Fibroblast of villous mesenchyme (primary cell): ENCODE measurements around the gene ERC1. TPM values are rescaled to one million over a fixed set of nuclear protein-coding genes. Genes with fewer than 3 reads are reported as not detected.
A peak's percentile ranks its signal among the peaks of the same experiment; 100 is the strongest.

Source experiments
- DNase-seq: peaks from one replicate; pipeline ENCODE4 v3.0.0-alpha.2; 2010; ENCODE audit warnings: low read depth
- H3K4me3 ChIP-seq: 2 replicates; pipeline ENCODE4 v1.5.1; 2011; ENCODE audit warnings: low read depth, mild to moderate bottlenecking, low read length
- total RNA-seq: library from RNA; depleted of rRNA; stranded (reverse); fragments of >200 nt; gene quantifications from 2 replicates; pipeline ENCODE4 v1.2.3, GENCODE V29; 2012
- TF ChIP-seq, protein P1 (sequence below): IDR thresholded peaks from 2 replicates; pipeline ENCODE4 v1.5.1; 2012; ENCODE audit warnings: low read depth, mild to moderate bottlenecking, low read length; ENCODE audit not compliant: insufficient read depth

Gene ERC1
- total RNA-seq, 1 donor: 49.7 TPM

DNA sequence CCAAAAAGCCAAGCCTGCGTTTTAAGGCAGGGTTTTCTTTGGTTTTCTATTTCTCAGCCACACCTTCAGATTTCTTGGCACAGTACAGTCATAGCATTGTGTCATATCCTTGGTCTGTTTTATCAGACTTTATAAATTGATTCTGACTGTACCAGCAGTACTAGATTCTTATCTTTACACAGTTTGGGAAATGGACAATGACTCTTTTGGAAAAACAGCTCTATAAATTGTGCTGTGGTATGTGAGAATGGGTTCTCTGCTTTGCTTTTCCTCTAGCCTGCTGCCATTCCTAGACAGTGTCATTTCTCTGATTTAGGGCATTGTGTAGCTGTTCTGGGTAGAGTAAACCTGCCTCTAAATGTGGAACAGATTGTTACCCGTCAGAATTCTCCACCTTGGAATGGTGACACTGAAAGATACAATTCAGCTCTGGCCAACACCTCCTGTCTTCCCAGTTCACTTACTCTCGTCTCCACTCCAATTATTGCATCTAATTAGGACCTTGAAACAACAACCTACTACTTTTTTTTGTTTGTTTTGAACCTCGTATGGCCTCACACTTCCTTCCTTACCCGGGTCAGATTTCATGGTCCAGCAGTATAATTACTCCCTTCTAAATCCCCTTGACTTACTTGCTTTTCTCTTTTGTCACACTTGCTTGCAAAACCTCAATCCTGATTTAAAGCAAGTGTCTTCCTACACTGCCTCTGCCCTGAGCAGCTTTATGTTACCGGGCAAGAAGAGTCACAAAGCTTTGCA lies 226.3 kb downstream of the ERC1 start:
- DNase-seq: peak; percentile 67
- no peak overlapping the region for H3K4me3 ChIP-seq

DNA sequence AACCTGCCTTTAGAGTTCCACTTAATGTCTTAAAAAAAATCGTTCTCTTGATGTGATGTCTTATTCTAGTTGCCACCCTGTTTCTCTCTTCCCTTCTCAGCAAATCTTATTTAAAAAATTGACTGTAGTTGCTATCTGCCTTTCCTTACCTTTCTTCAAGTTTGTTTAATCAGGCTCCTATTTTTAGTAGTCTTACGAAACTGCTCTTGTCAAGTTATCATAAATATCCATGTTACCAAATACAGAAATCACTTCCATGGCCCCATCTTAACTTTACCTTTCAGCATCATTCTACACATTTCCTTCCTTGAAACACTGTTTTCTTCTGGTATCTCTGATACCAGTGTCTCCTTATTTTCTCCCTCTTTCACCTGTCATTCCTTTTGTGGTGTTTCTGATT lies 227.3 kb downstream of the ERC1 start:
- H3K4me3 ChIP-seq: no peak overlapping the region
- no peak for DNase-seq
- TF ChIP-seq, protein P1, sequence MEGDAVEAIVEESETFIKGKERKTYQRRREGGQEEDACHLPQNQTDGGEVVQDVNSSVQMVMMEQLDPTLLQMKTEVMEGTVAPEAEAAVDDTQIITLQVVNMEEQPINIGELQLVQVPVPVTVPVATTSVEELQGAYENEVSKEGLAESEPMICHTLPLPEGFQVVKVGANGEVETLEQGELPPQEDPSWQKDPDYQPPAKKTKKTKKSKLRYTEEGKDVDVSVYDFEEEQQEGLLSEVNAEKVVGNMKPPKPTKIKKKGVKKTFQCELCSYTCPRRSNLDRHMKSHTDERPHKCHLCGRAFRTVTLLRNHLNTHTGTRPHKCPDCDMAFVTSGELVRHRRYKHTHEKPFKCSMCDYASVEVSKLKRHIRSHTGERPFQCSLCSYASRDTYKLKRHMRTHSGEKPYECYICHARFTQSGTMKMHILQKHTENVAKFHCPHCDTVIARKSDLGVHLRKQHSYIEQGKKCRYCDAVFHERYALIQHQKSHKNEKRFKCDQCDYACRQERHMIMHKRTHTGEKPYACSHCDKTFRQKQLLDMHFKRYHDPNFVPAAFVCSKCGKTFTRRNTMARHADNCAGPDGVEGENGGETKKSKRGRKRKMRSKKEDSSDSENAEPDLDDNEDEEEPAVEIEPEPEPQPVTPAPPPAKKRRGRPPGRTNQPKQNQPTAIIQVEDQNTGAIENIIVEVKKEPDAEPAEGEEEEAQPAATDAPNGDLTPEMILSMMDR: no peak

More for the DNA sequence above, 226.3 kb downstream of the ERC1 start:
- TF ChIP-seq, protein P1: no peak

DNA sequence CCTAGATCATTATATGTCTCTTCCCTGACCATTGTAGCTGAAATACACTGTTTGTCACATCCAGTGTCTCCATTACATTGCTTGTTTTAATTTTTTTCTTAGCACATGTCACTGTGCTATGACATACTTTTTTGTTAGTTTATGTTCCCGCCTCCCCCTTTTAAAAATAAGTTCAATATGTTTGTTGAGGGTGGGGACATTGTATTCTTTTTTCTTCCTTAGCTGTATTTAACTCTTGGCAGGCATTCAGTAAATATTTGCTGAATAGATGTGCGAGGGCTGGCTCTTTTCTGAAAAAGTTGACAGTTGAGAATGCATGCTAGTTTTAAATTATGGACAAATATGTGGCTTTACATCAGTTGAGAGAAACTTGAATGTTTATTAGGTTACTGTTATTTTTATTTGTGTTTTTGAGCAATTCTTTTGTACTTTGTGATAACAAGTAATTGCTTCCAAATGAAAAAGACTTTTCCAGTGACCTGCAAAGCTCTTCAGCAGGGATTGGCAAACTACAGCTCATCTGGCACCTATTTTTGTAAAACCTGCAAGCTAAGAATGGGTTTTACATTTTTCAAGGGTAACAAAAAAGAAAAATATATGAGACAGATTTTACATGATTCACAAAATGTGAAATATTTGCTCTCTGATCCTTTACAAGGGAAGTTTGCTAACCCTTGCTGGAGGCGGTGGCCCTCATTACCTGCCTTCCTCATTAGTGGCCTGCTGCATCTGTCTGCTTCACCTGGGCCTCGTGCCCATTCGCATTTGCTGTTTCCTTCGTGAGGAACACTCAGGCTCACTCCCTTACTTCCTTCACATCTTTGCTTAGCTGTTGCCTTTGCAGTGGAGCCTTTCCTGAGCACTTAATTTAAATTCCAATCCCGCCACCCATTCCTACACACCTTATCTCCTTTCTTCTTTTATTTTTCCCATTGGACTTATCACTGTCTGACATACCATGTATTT lies 229.4 kb downstream of the ERC1 start:
- H3K4me3 ChIP-seq: no peak overlapping the region
- peak; percentile 72 for DNase-seq
- TF ChIP-seq, protein P1: no peak

DNA sequence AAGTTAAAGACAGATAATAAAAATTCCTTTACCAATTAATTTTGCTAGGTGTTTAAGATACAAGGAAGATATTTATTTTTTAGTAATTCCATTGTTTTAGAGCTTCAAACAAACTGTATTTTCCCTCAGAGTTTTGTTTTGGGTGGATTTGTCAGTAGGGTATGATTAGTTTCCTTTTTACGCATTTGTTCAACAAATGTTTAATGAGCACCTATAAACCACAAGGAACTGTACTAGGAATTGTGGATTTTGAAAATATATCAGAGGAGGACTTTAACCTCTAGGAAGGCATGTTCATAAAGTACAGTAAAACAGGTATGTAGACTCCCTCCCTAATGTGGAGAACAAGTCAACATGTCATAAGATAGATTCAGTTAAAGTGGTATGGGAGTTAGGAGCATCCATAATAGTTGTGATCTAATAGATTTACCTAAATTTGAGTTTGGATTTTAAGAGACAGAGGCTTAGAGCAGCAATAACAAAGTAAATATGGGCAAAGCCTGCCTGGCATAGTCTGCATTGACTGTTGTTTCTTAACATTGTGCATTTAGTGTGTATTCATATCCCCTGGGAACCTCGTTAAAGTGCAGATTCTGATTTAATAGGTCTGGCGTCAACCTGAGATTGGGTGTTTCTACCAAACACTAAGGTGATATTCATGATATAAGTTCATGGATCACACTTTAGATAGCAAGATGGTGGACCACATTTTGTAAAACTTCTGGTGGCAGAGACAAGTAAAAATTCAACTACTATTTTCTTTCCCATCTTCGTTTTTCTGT lies 232.0 kb downstream of the ERC1 start:
- DNase-seq: no peak
- H3K4me3 ChIP-seq: no peak overlapping the region
- TF ChIP-seq, protein P1: no peak

- DNase-seq: no peak
- TF ChIP-seq, protein P1: no peak
- H3K4me3 ChIP-seq: no peak overlapping the region
These were observed 235.9 kb downstream of the ERC1 start for GRCh38 chr12:1226951-1227350.

DNA sequence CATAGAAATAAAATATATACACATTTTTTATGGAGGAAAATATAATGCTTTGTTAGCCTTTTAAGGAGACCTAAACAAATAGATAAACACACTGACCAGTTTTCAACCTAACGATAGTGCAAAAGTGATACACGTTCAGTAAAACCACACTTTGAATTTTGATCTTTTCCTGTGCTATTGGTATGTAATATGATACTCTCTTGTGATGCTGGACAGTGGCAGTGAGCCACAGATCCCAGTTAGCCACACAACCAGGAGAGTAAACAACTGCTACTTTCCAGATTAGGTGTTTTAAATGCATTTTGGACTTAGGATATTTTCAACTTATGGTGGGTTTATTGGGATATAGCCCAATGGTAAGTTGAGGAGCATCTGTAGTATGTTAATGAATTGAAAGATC lies 243.1 kb downstream of the ERC1 start:
- no peak overlapping the region for H3K4me3 ChIP-seq
- TF ChIP-seq, protein P1: no peak
- DNase-seq: peak; percentile 36
